CD14-positive monocyte (primary cell): Measurements from ENCODE around the gene THSD4. TPM values are rescaled to one million over a fixed set of nuclear protein-coding genes. Genes with fewer than 3 reads are reported as not detected.

Source experiments
- DNase-seq, 3 donors: peaks; one replicate each; pipeline ENCODE4 v3.0.0-alpha.2; 2011 to 2022
- H2AFZ ChIP-seq: 2 replicates; pipeline ENCODE4 v1.6.0; 2012; ENCODE audit warnings: mild to moderate bottlenecking, low read depth, low read length, inconsistent platforms; ENCODE audit not compliant: insufficient read depth, poor library complexity, severe bottlenecking
- H3K27ac ChIP-seq, 2 donors: 1 replicate in 1 of 2; 2 replicates in 1 of 2; pipeline ENCODE4 v1.5.1; 2012 to 2013; ENCODE audit warnings: low read length in 2 of 2, control low read depth in 1 of 2, inconsistent platforms in 1 of 2, low read depth in 1 of 2, mild to moderate bottlenecking in 1 of 2
- H3K27me3 ChIP-seq, 2 donors: one replicate each; pipeline versions ENCODE4 v1.6.0 to v1.6.1; 2011 to 2013; ENCODE audit warnings: low read length in 2 of 2; ENCODE audit not compliant: control insufficient read depth in 2 of 2, insufficient read depth in 2 of 2
- H3K36me3 ChIP-seq, 2 donors: replicated peaks in 1 of 2; 1 replicate in 1 of 2; 2 replicates in 1 of 2; pipeline versions ENCODE4 v1.5.1 to v1.6.1; 2012 to 2013; ENCODE audit warnings: low read length in 2 of 2, control low read depth in 1 of 2, inconsistent platforms in 1 of 2, mild to moderate bottlenecking in 1 of 2; ENCODE audit not compliant: insufficient read depth in 2 of 2, control insufficient read depth in 1 of 2
- H3K4me1 ChIP-seq, 2 donors: 1 replicate in 1 of 2; 2 replicates in 1 of 2; pipeline versions ENCODE4 v1.5.1 to v1.6.1; 2012 to 2013; ENCODE audit warnings: low read length in 2 of 2, control low read depth in 1 of 2, inconsistent platforms in 1 of 2, mild to moderate bottlenecking in 1 of 2, moderate library complexity in 1 of 2; ENCODE audit not compliant: insufficient read depth in 2 of 2, control insufficient read depth in 1 of 2
- H3K4me2 ChIP-seq: replicated peaks from 2 replicates; pipeline ENCODE3; 2012; ENCODE audit warnings: low read length, moderate library complexity, mild to moderate bottlenecking; ENCODE audit not compliant: poor library complexity, severe bottlenecking; ENCODE audit errors: extremely low read depth
- H3K4me3 ChIP-seq, 3 experiments: fragments of 200-600 bp in 1 of 3; sonication (generic) in 1 of 3; replicated peaks in 1 of 3; 1 replicate in 2 of 3; 2 replicates in 1 of 3; pipeline ENCODE4 v1.5.1; 2011 to 2013; ENCODE audit warnings: low read length in 3 of 3, mild to moderate bottlenecking in 3 of 3, control low read depth in 2 of 3, low read depth in 2 of 3, inconsistent platforms in 1 of 3, moderate library complexity in 1 of 3
- H3K79me2 ChIP-seq: 2 replicates; pipeline ENCODE4 v1.6.0; 2012; ENCODE audit warnings: mild to moderate bottlenecking, control low read depth, inconsistent platforms, low read length, moderate library complexity; ENCODE audit not compliant: insufficient read depth
- H3K9ac ChIP-seq: 2 replicates; pipeline ENCODE4 v1.6.0; 2017; ENCODE audit warnings: low read length, mild to moderate bottlenecking; ENCODE audit not compliant: insufficient read depth, poor library complexity, severe bottlenecking
- H3K9me3 ChIP-seq, 2 donors: replicated peaks in 1 of 2; 1 replicate in 1 of 2; 2 replicates in 1 of 2; pipeline versions ENCODE4 v1.5.1 to v1.6.1; 2012 to 2013; ENCODE audit warnings: low read length in 2 of 2, control low read depth in 1 of 2; ENCODE audit not compliant: control insufficient read depth in 1 of 2, insufficient read depth in 1 of 2
- H4K20me1 ChIP-seq: 2 replicates; pipeline ENCODE4 v1.6.0; 2012; ENCODE audit warnings: mild to moderate bottlenecking, low read length, control low read depth, moderate library complexity; ENCODE audit not compliant: insufficient read depth
- H3K27ac Mint-ChIP-seq, 7 donors: one replicate each; pipeline ENCODE4 v1.8.0; 2020; ENCODE audit warnings: mild to moderate bottlenecking in 7 of 7, mixed read lengths in 7 of 7, moderate library complexity in 6 of 7, inconsistent platforms in 2 of 7
- H3K27me3 Mint-ChIP-seq, 3 donors: one replicate each; pipeline ENCODE4 v1.8.0; 2021 to 2022; ENCODE audit warnings: low read depth in 3 of 3, mild to moderate bottlenecking in 3 of 3, mixed read lengths in 3 of 3, moderate library complexity in 3 of 3, inconsistent platforms in 1 of 3
- H3K36me3 Mint-ChIP-seq, 2 donors: one replicate each; pipeline ENCODE4 v1.8.0; 2020; ENCODE audit warnings: mixed read lengths in 2 of 2, inconsistent platforms in 1 of 2, mild to moderate bottlenecking in 1 of 2
- H3K4me1 Mint-ChIP-seq: one replicate; pipeline ENCODE4 v1.8.0; 2020; ENCODE audit warnings: mild to moderate bottlenecking, mixed read lengths
- H3K4me3 Mint-ChIP-seq, 2 donors: one replicate each; pipeline ENCODE4 v1.8.0; 2020; ENCODE audit warnings: mild to moderate bottlenecking in 2 of 2, mixed read lengths in 2 of 2, moderate library complexity in 1 of 2
- H3K9me3 Mint-ChIP-seq, 7 donors: one replicate each; pipeline ENCODE4 v1.8.0; 2020 to 2022; ENCODE audit warnings: mixed read lengths in 7 of 7, mild to moderate bottlenecking in 6 of 7, moderate library complexity in 6 of 7, inconsistent platforms in 2 of 7
- CTCF ChIP-seq: fragments of 200-600 bp; IDR thresholded peaks from one replicate; pipeline ENCODE4 v1.8.0; 2022; ENCODE audit warnings: antibody characterized with exemption, mild to moderate bottlenecking
- WGBS: methylation state at CpG from one replicate; pipeline ENCODE4 v1.1.5; 2013; ENCODE audit warnings: missing lambda C conversion rate; ENCODE audit not compliant: insufficient coverage; 5-methylcytosine and 5-hydroxymethylcytosine counted together
- intact Hi-C, 2 donors: fragments of 100-400 bp; cut with micrococcal nuclease; formaldehyde crosslinking; loops; one replicate each; pipeline versions ENCODE4 v1.15.0 to v1.15.1; 2023
- polyA plus RNA-seq, 3 donors: library from polyadenylated mRNA; depleted of rRNA in 1 of 3; unstranded in 2 of 3; stranded (reverse) in 1 of 3; fragments of 300-500 nt in 2 of 3; fragments of >200 nt in 1 of 3; fragmentation: Illumina TruSeq in 2 of 3; gene quantifications; 1 replicate in 2 of 3; 2 replicates in 1 of 3; pipeline ENCODE4 v1.2.3, GENCODE V29; 2012 to 2021

The THSD4 gene
- polyA plus RNA-seq, 3 donors, result not detected

- no peak overlapping the region for H3K27ac ChIP-seq
- peaks cover 0 to 7% (median 6%) of the 10 kb centered on the region in 3 donors for H3K27me3 Mint-ChIP-seq
- H3K27me3 ChIP-seq, result no peaks in the 10 kb centered on the region
- no peaks in the 10 kb centered on the region for H3K36me3 Mint-ChIP-seq
- no peak overlapping the region for H3K4me3 ChIP-seq
- intact Hi-C loops, result no loop called here
- no peaks in the 10 kb centered on the region for H4K20me1 ChIP-seq
- H3K4me2 ChIP-seq, result no peak overlapping the region
- H3K36me3 ChIP-seq, result no peaks in the 10 kb centered on the region
- H3K4me1 ChIP-seq, result no peaks in the 10 kb centered on the region
- no peak overlapping the region for H2AFZ ChIP-seq
- no peak overlapping the region for H3K27ac Mint-ChIP-seq
- no peak for DNase-seq
- TF ChIP-seq CTCF, result no peak
- H3K9me3 Mint-ChIP-seq, result peaks cover 0 to 6% (median 3%) of the 10 kb centered on the region in 7 donors
- H3K4me1 Mint-ChIP-seq, result no peaks in the 10 kb centered on the region
- H3K9me3 ChIP-seq, result no peaks in the 10 kb centered on the region
- H3K9ac ChIP-seq, result no peak overlapping the region
- H3K4me3 Mint-ChIP-seq, result no peak overlapping the region
- WGBS, result 100% methylated on average over 2 of the region's 2 CpGs
- no peaks in the 10 kb centered on the region for H3K79me2 ChIP-seq
These were observed 559.1 kb downstream of the THSD4 start for GRCh38 chr15:71674354-71674753.

GRCh38 chr15:71677352-71677751, 562.1 kb downstream of the THSD4 start:
- Histone ChIP-seq H3K27ac (no peak overlapping the region), H2AFZ (no peak overlapping the region)
- H3K27me3 Mint-ChIP-seq, result peaks cover 5 to 9% (median 6%) of the 10 kb centered on the region in 3 donors

More at GRCh38 chr15:71677352-71677751, 562.1 kb downstream of the THSD4 start:
- no peak overlapping the region for H3K4me3 Mint-ChIP-seq
- DNase-seq, result no peak
- Histone ChIP-seq H3K9ac (no peak overlapping the region), H3K79me2 (no peaks in the 10 kb centered on the region), H4K20me1 (no peaks in the 10 kb centered on the region), H3K4me2 (no peak overlapping the region), H3K36me3 (no peaks in the 10 kb centered on the region), H3K4me1 (no peaks in the 10 kb centered on the region), H3K9me3 (no peaks in the 10 kb centered on the region), H3K27me3 (no peaks in the 10 kb centered on the region), H3K4me3 (no peak overlapping the region)
- 100% methylated on average over 1 of the region's 2 CpGs for WGBS
- intact Hi-C loops, result no loop called here
- no peak overlapping the region for H3K27ac Mint-ChIP-seq
- peaks cover 0 to 3% (median 0%) of the 10 kb centered on the region in 7 donors for H3K9me3 Mint-ChIP-seq
- H3K4me1 Mint-ChIP-seq, result no peaks in the 10 kb centered on the region
- no peak for TF ChIP-seq CTCF
- H3K36me3 Mint-ChIP-seq, result no peaks in the 10 kb centered on the region
